GM18499 (cell line): Measurements from ENCODE around the gene TMEM50A.
"Not testable (repeated sequence)": the region's sequence is repeated elsewhere in the genome, so short reads cannot be mapped to it uniquely, and the experiment has no call there.

Experiments
- ATAC-seq: cut with Tn5 transposase; IDR thresholded peaks from one replicate; pipeline ENCODE4 v1.9.1; 2021; ENCODE audit warnings: moderate number of reproducible peaks; ENCODE audit not compliant: insufficient read depth, unreplicated experiment

The TMEM50A gene

DNA sequence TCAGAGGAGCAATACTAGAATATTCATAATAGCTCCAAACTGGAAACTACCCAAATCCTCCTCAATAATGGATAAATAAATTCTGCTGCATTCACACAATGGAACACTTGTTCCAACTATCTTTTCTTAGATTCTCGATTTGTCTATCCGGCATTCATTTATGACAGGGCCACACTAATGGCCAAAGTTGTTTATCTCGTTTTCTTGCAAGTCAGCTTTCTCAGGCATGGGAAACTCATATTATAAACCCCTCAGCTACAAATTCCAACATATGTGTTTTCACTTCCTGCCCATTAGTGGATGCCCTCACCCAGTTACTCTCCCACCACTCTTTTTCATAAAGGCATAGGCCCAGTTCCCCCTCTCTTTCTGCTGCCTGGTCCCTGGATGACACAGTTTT lies 40.2 kb downstream of the TMEM50A start:
- ATAC-seq, result not testable (repeated sequence)

DNA sequence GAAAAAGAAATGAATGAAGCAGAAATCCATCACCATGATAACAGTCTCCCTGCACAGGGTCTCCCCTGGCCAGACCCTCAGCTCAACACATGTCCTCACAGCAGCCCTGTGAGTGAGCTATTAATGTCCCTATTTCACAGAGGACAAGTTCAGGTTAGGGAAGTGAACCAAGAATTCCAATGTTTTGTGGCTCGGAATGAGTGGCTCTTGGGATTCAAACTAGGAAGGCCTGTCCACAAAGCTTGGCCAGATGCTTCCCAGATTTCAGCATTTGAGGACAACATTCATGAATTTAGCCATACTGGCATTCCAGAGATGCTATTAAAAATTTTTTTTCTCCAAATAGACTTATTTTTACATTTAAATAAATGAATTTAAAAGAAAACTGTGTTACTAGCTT lies 44.4 kb downstream of the TMEM50A start:
- not testable (repeated sequence) for ATAC-seq

DNA sequence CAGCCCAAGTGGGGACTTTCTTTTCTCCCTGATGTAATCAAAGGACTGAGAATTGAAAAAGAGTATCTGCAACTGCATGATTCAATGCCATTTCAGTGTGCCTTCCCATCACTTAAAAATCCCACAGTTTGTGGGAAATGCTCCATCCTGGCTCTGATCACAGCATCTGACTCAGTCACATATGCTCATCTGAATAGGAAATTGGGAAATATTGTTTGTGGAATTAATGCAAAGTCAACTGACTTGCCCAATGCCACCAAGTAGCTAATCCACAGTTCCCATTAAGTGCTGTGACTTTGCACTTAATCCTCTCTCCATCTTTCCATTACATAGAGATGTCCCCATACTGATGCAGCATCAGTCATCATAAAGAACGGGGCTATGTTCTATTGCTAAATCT lies 45.0 kb downstream of the TMEM50A start:
- not testable (repeated sequence) for ATAC-seq

DNA sequence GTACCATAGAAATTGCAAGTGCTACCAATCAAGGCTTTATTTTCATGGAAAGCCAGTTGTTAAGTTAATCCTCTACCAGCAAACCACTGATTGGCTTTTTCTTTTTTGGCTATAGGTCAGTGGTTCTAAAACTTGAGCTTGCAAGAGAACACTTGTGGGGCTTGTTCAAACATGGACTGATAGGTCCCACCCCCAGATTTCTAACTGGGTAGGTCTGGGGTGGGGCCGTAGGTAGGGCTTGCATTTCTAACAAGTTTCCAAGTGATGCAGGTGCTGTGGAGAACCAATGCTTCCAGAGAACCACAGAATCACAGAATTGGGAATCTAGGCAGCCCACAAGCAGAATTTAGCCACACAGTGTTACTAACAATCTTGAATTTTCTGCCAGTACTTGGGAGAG lies 45.7 kb downstream of the TMEM50A start:
- ATAC-seq, result not testable (repeated sequence)

DNA sequence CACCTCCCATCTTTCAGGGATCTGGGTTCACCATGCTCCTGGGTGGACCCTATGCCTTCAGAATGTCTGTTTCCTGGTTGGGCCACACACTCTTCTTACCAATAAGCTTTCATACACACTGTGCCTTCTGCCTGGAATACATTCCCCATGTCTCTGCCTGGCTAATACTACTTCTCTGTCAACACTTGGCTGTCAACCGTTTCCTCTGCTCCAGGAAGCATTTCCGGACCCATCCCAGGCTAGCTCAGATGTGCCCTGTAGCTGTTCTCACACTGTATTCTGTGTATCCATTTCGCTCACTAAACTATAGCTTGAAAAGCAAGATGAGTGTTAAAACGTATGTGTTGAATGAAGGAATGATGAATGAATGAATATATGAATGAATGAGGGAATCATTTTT lies 49.0 kb downstream of the TMEM50A start:
- ATAC-seq, result not testable (repeated sequence)

DNA sequence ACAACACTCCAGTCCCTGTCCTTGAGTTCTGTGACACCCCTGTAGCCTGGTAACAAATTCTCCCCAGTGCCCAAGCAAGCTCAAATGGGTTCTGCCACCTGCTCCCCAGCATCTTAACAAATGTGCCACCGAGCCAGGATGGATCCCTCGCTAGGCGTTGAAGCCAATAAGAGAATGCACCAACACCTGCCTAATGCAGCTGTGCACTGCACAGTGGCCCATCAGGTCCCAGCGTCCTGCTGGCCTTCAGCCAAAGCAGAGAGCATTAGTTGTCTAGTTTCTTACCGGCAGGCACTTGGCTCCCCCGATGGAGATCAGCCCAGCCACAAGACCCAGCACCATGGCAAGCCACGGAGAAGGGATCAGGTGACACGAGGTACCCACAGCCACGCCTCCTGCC lies 50.6 kb downstream of the TMEM50A start:
- ATAC-seq, result not testable (repeated sequence)

DNA sequence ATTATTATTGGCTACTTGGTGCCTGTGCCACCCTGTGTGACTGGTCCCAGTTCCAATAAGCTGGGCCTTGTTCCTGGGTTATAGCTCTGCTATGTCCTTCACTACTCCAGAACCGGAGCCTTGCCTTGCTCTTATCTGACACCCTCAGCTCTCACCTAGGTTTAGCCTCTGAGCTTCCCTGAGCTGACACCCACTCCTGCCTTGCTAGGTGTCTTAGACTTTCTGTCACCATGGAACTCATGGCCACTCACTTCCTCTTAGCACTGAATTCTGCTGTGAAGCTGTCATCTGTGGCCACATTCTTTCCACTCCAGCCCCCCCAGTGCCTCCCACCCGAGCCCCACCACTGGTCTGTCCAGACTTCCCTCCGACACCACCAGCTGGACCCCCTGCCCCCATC lies 51.6 kb downstream of the TMEM50A start:
- not testable (repeated sequence) for ATAC-seq

DNA sequence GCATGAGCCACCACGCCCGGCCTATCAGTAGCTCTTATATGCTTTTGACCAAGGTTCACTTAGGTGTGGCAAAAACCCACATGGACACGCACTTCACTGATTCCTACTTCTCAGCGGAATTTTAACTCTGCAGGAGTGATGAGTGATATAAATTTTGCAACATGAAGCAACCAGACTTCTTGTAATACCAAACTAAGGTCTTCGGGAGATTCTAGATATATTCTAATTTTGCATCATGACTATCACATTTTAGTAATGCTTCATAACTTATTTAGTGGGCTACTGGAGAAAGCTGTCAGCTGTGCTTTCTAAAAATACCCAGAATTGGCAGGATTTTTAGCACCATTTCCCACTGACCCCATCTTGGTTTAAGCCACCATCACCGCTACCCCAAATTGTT lies 54.7 kb downstream of the TMEM50A start:
- ATAC-seq, result no peak

DNA sequence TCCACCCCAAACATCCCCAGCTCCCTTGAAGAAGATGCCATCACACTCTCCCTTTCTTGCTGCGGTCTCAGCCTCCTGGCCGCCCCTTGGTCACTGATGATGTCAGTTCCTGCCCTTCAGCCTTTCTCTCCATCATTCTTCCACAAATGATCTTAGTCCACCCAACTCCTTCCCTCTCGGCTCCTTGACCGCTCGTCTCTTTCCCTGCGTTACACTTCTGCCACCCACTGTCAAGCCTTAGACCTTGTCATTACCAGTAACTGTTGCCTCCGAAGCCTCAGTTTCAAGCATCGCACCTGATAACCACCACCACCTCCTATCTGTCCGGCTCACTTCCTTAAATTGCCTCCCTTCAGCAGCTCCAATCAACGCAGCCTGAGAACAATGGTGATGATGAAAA lies 59.4 kb downstream of the TMEM50A start:
- ATAC-seq, result not testable (repeated sequence)

DNA sequence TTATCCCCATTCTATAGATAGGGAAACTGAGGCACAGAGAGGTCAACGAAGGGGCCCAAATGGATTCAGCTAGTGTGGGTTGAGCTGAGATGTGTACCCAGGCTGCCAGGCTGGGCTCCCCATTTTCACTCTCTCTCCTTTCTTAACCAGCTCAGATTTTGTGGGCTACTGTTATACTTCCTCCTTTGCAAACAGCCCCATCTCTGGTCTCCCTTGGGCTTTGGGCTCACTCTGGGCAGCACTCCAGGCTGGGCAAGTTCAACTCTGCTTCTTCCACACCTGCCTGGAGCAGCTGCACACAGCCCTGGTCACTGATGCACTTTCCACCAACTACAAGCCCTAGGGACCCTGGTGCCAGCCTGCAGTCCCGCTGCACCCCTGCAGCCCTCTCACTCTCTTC lies 59.9 kb downstream of the TMEM50A start:
- not testable (repeated sequence) for ATAC-seq

DNA sequence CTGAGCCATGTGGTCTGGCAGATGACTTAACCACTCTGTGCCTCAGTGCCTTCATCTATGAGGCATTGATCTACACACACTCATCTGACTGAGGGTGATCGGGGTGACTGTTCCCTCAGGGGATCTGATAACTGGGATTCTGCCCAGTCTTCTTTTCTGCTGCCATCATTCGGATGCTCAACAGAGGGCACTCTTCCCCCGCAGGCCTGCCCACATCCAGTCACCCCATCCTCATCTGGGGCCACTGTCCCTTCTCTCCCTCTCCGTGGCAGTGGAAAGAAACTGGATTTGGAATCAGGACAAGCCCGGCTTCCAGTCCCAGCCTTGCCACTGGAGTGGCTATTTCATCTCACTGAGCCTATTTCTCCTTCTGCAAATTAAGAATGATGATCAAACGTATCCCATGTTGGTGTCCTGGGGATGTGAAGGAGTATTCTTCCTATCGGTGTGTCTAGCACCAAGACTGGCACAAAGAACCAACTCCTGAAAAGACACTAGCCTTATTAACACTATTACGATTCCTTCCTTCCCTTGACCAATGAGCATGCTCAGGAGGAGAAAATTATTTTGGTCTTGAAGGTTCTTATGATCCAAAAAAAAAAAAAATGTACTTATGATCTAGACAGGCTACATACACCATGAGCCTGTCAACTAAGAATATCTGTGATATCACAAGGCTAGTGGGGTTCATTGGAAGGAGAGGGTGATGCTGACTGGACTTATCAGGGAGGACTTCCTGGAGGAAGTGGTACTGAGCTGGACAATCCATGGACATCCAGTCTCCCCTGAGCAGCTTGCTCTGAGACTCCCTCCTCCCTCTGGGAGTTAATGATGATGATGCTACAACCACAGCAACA lies 65.0 kb downstream of the TMEM50A start:
- ATAC-seq, result not testable (repeated sequence)

DNA sequence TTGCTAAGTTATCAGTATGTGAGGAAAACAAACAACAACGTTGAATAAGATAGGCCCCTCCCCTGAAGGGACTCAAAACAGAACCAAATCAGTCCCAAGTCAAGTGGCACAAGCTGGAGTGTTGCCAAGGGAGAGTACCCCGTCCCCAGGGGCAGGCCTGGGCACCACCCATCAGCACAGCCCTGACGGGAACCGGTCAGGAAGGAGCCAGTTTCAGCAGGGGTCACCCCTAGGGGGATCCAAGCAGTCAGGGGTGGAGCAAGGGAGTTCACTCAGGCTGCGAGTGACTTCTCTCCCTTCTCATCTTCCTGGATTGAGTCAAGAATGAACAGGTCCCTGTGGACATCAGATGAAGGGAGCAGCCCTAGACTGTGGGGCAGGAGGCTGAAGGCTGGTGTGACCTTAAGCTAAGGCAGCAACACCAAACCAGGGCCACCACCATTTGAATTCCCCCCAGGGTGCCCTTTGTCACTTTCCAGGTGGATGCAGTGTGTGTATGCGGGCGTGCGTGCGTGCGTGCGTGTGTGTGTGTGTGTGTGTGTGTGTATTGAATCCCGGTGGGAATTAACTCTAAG lies 67.7 kb downstream of the TMEM50A start:
- ATAC-seq, result not testable (repeated sequence)

DNA sequence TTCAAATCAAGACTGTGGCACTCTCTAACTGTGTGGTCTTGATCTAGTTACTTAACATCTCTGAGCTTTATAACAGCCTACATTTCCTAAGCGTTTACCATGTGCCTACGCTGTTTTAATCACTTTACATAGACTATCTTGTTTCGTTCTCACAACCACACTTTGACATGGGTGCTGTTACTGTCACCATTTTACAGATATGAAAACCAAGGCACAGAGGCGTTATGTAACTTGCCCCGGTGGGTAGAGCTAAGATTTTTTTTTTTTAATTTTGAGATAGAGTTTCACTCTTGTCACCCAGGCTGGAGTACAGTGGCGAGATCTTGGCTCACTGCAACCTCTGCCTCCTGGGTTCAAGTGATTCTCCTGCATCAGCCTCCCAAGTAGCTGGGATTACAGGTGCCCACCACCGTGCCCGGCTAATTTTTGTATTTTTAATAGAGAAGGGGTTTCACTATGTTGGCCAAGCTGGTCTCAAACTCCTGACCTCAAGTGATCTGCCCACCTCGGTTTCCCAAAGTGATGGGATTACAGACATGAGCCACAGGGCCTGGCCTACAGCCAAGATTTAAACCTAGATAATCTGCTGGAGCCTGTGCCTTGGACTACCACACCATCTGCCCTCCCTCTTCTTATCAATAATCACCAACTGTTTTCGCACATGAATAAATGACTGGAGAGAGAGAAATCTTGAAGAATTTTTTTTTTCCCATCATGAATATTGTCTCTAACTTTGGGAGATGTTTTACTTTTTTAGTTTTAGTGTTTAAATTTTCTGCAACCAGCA lies 71.7 kb downstream of the TMEM50A start:
- not testable (repeated sequence) for ATAC-seq
